D721Med (cell line): ENCODE measurements around the gene MTFMT.

Experiments
- DNase-seq: peaks from one replicate; pipeline ENCODE4 v3.0.0; 2011; ENCODE audit warnings: low spot score; ENCODE audit not compliant: insufficient read length
- FAIRE-seq: peaks from 2 replicates; lab custom pipeline; 2011; peaks lifted over from hg19 to GRCh38; lab: Jason Lieb, UNC
- CTCF ChIP-seq: IDR thresholded peaks from 2 replicates; pipeline ENCODE4 v1.5.1; 2012; ENCODE audit warnings: mild to moderate bottlenecking, control low read depth; ENCODE audit not compliant: insufficient read depth; ENCODE audit errors: missing control alignments

Gene MTFMT

GRCh38 chr15:65066635-65067316, 37.3 kb upstream of the MTFMT start:
- DNase-seq: no peak

GRCh38 chr15:65066001-65066634, 36.7 kb upstream of the MTFMT start:
- no peak for TF ChIP-seq CTCF
- no peak for DNase-seq
- FAIRE-seq: no peak

More at GRCh38 chr15:65066635-65067316, 37.3 kb upstream of the MTFMT start:
- FAIRE-seq: no peak
- no peak for TF ChIP-seq CTCF

- DNase-seq (no peak), FAIRE-seq (no peak)
- no peak for TF ChIP-seq CTCF
Observed at GRCh38 chr15:65062726-65063125, 33.3 kb upstream of the MTFMT start.

- no peak for FAIRE-seq
Observed at GRCh38 chr15:65062061-65062460, 32.6 kb upstream of the MTFMT start.

GRCh38 chr15:65060641-65061397, 31.4 kb upstream of the MTFMT start:
- DNase-seq: no peak
- no peak for TF ChIP-seq CTCF
- FAIRE-seq: no peak

More at GRCh38 chr15:65062061-65062460, 32.6 kb upstream of the MTFMT start:
- DNase-seq: no peak
- no peak for TF ChIP-seq CTCF

- FAIRE-seq: no peak
- TF ChIP-seq CTCF: no peak
- DNase-seq: no peak
Observed at GRCh38 chr15:65059931-65060596, 30.6 kb upstream of the MTFMT start.
